ENCODE data around the gene MPP3.

GRCh38 chr17:43827596-43827995 lies 5.3 kb downstream of the MPP3 start:
- TF ChIP-seq CTCF (IDR thresholded peaks at IDR 0.05) (no peak), POLR2A (IDR thresholded peaks at IDR 0.05) (no peak)
